ENCODE data around the gene PLCXD3. TPM values are rescaled to one million over a fixed set of nuclear protein-coding genes. Genes with fewer than 3 reads are reported as not detected.

The PLCXD3 gene
- total RNA-seq, 1 experiment from 2014 or later = 0.11 TPM

- Histone ChIP-seq H3K79me2 (ENCODE audit: low read depth) (no peaks in the 10 kb centered on the region), H4K20me1 (ENCODE audit: insufficient read depth) (no peaks in the 10 kb centered on the region), H3F3A (ENCODE audit: insufficient read depth, low read depth) (no peaks in the 10 kb centered on the region), H3K4me2 (no peak overlapping the region), H3K27me3 (ENCODE audit: insufficient read depth, low read depth) (no peaks in the 10 kb centered on the region), H3K4me3 (no peak overlapping the region), H3K9me2 (ENCODE audit: insufficient read depth) (no peaks in the 10 kb centered on the region), H3K4me1 (replicated peaks; ENCODE audit: insufficient read depth) (no peaks in the 10 kb centered on the region), H2AFZ (no peak overlapping the region), H3K36me3 (ENCODE audit: low read depth) (no peaks in the 10 kb centered on the region), H3K9me3 (ENCODE audit: insufficient read depth, low read depth) (no peaks in the 10 kb centered on the region), H3K27ac (no peak overlapping the region)
- DNase-seq = no peak
- intact Hi-C loops (cut with micrococcal nuclease; ENCODE audit: unreplicated experiment) = no loop called here
- BruUV-seq (replicated peaks) = no TSS peak
- CTCF ChIA-PET = no interaction called here
- TF ChIP-seq EZH2 (IDR thresholded peaks at IDR 0.05; ENCODE audit: low read depth) (no peak), CTCF (conservative IDR thresholded peaks at IDR 0.05) (no peak)
- POLR2A ChIA-PET (ENCODE audit: unreplicated experiment) = interaction anchor here (0.6 kb wide), 1 partner anchor 1823 kb away, joined by 3 read pairs; no protein-coding TSS in a partner anchor
These were observed 225.5 kb downstream of the PLCXD3 start for GRCh38 chr5:41284938-41285337.

DNA sequence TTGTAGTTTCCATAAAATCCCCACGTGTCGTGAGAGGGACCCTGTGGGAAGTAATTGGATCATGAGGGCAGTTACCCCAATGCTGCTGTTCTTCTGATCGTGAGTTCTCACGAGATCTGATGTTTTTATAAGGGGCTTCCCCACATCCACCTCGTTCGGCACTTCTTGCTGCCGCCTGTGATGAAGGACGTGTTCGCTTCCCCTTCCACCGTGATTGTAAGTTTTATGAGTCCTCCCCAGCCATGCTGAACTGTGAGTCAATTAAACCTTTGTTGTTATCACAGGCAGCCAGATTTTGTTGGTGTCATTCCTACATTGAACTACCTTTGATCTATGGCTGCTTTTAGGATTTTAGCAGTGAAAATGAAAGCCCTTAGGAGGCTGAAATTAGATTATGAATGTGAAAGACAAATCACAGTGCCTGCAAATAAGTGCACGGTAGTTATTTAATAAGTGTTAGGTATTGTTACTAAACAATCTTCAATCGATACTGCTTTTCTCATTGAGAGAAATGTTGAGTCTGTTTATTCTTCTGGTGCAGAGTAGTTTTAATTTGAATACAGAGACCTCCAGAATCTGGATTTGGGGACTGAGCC lies 229.1 kb downstream of the PLCXD3 start:
- no peaks in the 10 kb centered on the region for H3K9me2 ChIP-seq (ENCODE audit: insufficient read depth)
- no peak overlapping the region for H3K4me2 ChIP-seq
- no peak overlapping the region for H2AFZ ChIP-seq
- H3K27ac ChIP-seq = no peak overlapping the region
- no peak overlapping the region for H3K4me3 ChIP-seq
- no peaks in the 10 kb centered on the region for H3K36me3 ChIP-seq (ENCODE audit: low read depth)
- no TSS peak for BruUV-seq (replicated peaks)
- no peaks in the 10 kb centered on the region for H3F3A ChIP-seq (ENCODE audit: insufficient read depth, low read depth)
- H3K4me1 ChIP-seq (replicated peaks; ENCODE audit: insufficient read depth) = 0 out of 2 replicates have a peak, but pooled peaks cover 6% of the 10 kb centered on the region
- H3K79me2 ChIP-seq (ENCODE audit: low read depth) = no peaks in the 10 kb centered on the region
- no peak for DNase-seq
- H4K20me1 ChIP-seq (ENCODE audit: insufficient read depth) = no peaks in the 10 kb centered on the region
- ChIA-PET POLR2A (ENCODE audit: unreplicated experiment) (no interaction called here), CTCF (no interaction called here)
- intact Hi-C loops (cut with micrococcal nuclease; ENCODE audit: unreplicated experiment) = no loop called here
- H3K27me3 ChIP-seq (ENCODE audit: insufficient read depth, low read depth) = no peaks in the 10 kb centered on the region
- TF ChIP-seq EZH2 (IDR thresholded peaks at IDR 0.05; ENCODE audit: low read depth) (no peak), CTCF (conservative IDR thresholded peaks at IDR 0.05) (no peak)
- H3K9me3 ChIP-seq (ENCODE audit: insufficient read depth, low read depth) = no peaks in the 10 kb centered on the region

GRCh38 chr5:41279040-41279439 lies 231.4 kb downstream of the PLCXD3 start:
- intact Hi-C loops (cut with micrococcal nuclease; ENCODE audit: unreplicated experiment) = no loop called here
- H3K27me3 ChIP-seq (ENCODE audit: insufficient read depth, low read depth) = no peaks in the 10 kb centered on the region
- H3F3A ChIP-seq (ENCODE audit: insufficient read depth, low read depth) = no peaks in the 10 kb centered on the region
- H3K36me3 ChIP-seq (ENCODE audit: low read depth) = no peaks in the 10 kb centered on the region
- no peaks in the 10 kb centered on the region for H3K9me2 ChIP-seq (ENCODE audit: insufficient read depth)
- no peak overlapping the region for H2AFZ ChIP-seq
- no peak overlapping the region for H3K4me2 ChIP-seq
- 0 out of 2 replicates have a peak, but pooled peaks cover 6% of the 10 kb centered on the region for H3K4me1 ChIP-seq (replicated peaks; ENCODE audit: insufficient read depth)
- H3K27ac ChIP-seq = no peak overlapping the region
- H3K4me3 ChIP-seq = no peak overlapping the region
- H4K20me1 ChIP-seq (ENCODE audit: insufficient read depth) = no peaks in the 10 kb centered on the region
- ChIA-PET CTCF (no interaction called here), POLR2A (ENCODE audit: unreplicated experiment) (no interaction called here)
- TF ChIP-seq EZH2 (IDR thresholded peaks at IDR 0.05; ENCODE audit: low read depth) (no peak), CTCF (conservative IDR thresholded peaks at IDR 0.05) (no peak)
- no peaks in the 10 kb centered on the region for H3K9me3 ChIP-seq (ENCODE audit: insufficient read depth, low read depth)
- BruUV-seq (replicated peaks) = no TSS peak
- no peaks in the 10 kb centered on the region for H3K79me2 ChIP-seq (ENCODE audit: low read depth)
- DNase-seq = no peak

All from PC-9 (cell line).